HG02852 (cell line): Measurements from ENCODE around the gene GDPD1.
A peak's percentile ranks its signal among the peaks of the same experiment; 100 is the strongest.
"Not testable (repeated sequence)": the region's sequence is repeated elsewhere in the genome, so short reads cannot be mapped to it uniquely, and the experiment has no call there.

Source experiments
- ATAC-seq: cut with Tn5 transposase; IDR thresholded peaks from one replicate; pipeline ENCODE4 v1.9.1; 2021; ENCODE audit warnings: mild to moderate bottlenecking, moderate library complexity; ENCODE audit not compliant: unreplicated experiment

Gene GDPD1

GRCh38 chr17:59238906-59239305, 18.6 kb downstream of the GDPD1 start:
- no peak for ATAC-seq

GRCh38 chr17:59244081-59244480, 23.8 kb downstream of the GDPD1 start:
- ATAC-seq: no peak

- ATAC-seq: no peak
These were observed 34.4 kb downstream of the GDPD1 start for GRCh38 chr17:59254742-59255141.

GRCh38 chr17:59257101-59257500, 36.8 kb downstream of the GDPD1 start:
- ATAC-seq: no peak

- ATAC-seq: no peak
These were observed 40.4 kb downstream of the GDPD1 start for GRCh38 chr17:59260722-59261121.

- no peak for ATAC-seq
These were observed 46.4 kb downstream of the GDPD1 start for GRCh38 chr17:59266745-59267144.

- ATAC-seq: no peak
These were observed 47.5 kb downstream of the GDPD1 start for GRCh38 chr17:59267776-59268175.

- ATAC-seq: no peak
These were observed 55.3 kb downstream of the GDPD1 start for GRCh38 chr17:59275618-59276017.

- peak; percentile 73 for ATAC-seq
These were observed 56.7 kb downstream of the GDPD1 start for GRCh38 chr17:59277031-59277430.

GRCh38 chr17:59278406-59278805, 58.1 kb downstream of the GDPD1 start:
- ATAC-seq: no peak

- no peak for ATAC-seq
These were observed 64.0 kb downstream of the GDPD1 start for GRCh38 chr17:59284317-59284716.

- ATAC-seq: no peak
These were observed 67.1 kb downstream of the GDPD1 start for GRCh38 chr17:59287452-59287851.

- ATAC-seq: no peak
These were observed 67.6 kb downstream of the GDPD1 start for GRCh38 chr17:59287891-59288290.

- no peak for ATAC-seq
These were observed 69.6 kb downstream of the GDPD1 start for GRCh38 chr17:59289981-59290301.

GRCh38 chr17:59290302-59290998, 70.1 kb downstream of the GDPD1 start:
- not testable (repeated sequence) for ATAC-seq

GRCh38 chr17:59292174-59292523, 71.8 kb downstream of the GDPD1 start:
- ATAC-seq: no peak

- no peak for ATAC-seq
These were observed 75.9 kb downstream of the GDPD1 start for GRCh38 chr17:59296190-59296589.

GRCh38 chr17:59298521-59298920, 78.2 kb downstream of the GDPD1 start:
- ATAC-seq: no peak

GRCh38 chr17:59299400-59300092, 79.2 kb downstream of the GDPD1 start:
- no peak for ATAC-seq

GRCh38 chr17:59300941-59301340, 80.6 kb downstream of the GDPD1 start:
- no peak for ATAC-seq

GRCh38 chr17:59304811-59305210, 84.5 kb downstream of the GDPD1 start:
- no peak for ATAC-seq

- ATAC-seq: no peak
These were observed 90.1 kb downstream of the GDPD1 start for GRCh38 chr17:59310263-59310920.
